Activated effector memory CD4-positive, alpha-beta T cell treated with anti-CD3 and anti-CD28 coated beads, Interleukin-2, amount 50 U/mL, for 16 hours (primary cell): ENCODE results near the gene SERPINB1.
"Not testable (repeated sequence)": the region's sequence is repeated elsewhere in the genome, so short reads cannot be mapped to it uniquely, and the experiment has no call there.

Experiments
- DNase-seq: peaks from one replicate; pipeline ENCODE4 v3.0.0-alpha.2; 2020

Gene SERPINB1

GRCh38 chr6:2865694-2866151 is 24.1 kb upstream of the SERPINB1 start:
- DNase-seq = no peak

GRCh38 chr6:2865270-2865669 is 23.6 kb upstream of the SERPINB1 start:
- DNase-seq = no peak

GRCh38 chr6:2863901-2864300 is 22.2 kb upstream of the SERPINB1 start:
- no peak for DNase-seq

- peak; percentile 67 for DNase-seq
These were observed 21.1 kb upstream of the SERPINB1 start for GRCh38 chr6:2862712-2863181.

GRCh38 chr6:2861822-2862164 is 20.1 kb upstream of the SERPINB1 start:
- no peak for DNase-seq

GRCh38 chr6:2861060-2861821 is 19.6 kb upstream of the SERPINB1 start:
- DNase-seq = no peak

- DNase-seq = not testable (repeated sequence)
These were observed 19.0 kb upstream of the SERPINB1 start for GRCh38 chr6:2860706-2861059.

- DNase-seq = not testable (repeated sequence)
These were observed 18.4 kb upstream of the SERPINB1 start for GRCh38 chr6:2859798-2860705.

- no peak for DNase-seq
These were observed 17.6 kb upstream of the SERPINB1 start for GRCh38 chr6:2859185-2859700.

GRCh38 chr6:2857580-2858337 is 16.1 kb upstream of the SERPINB1 start:
- peak; percentile 90 for DNase-seq

GRCh38 chr6:2857185-2857579 is 15.5 kb upstream of the SERPINB1 start:
- no peak for DNase-seq

GRCh38 chr6:2855061-2855519 is 13.4 kb upstream of the SERPINB1 start:
- no peak for DNase-seq

GRCh38 chr6:2854396-2854982 is 12.8 kb upstream of the SERPINB1 start:
- DNase-seq = no peak

GRCh38 chr6:2853769-2854395 is 12.2 kb upstream of the SERPINB1 start:
- peak; percentile 93 for DNase-seq

GRCh38 chr6:2853378-2853768 is 11.7 kb upstream of the SERPINB1 start:
- not testable (repeated sequence) for DNase-seq

GRCh38 chr6:2852921-2853322 is 11.3 kb upstream of the SERPINB1 start:
- DNase-seq = no peak

- no peak for DNase-seq
These were observed 10.8 kb upstream of the SERPINB1 start for GRCh38 chr6:2852514-2852855.

- DNase-seq = no peak
These were observed 10.3 kb upstream of the SERPINB1 start for GRCh38 chr6:2851727-2852513.

- DNase-seq = no peak
These were observed 9.0 kb upstream of the SERPINB1 start for GRCh38 chr6:2850538-2851113.

GRCh38 chr6:2848851-2849250 is 7.2 kb upstream of the SERPINB1 start:
- DNase-seq = peak; percentile 87

GRCh38 chr6:2845880-2846208 is 4.2 kb upstream of the SERPINB1 start:
- DNase-seq = no peak
